DND-41 (cell line): ENCODE results near the gene SNX14.

ENCODE experiments used
- ATAC-seq: fragments of 200-7000 bp; cut with Tn5 transposase; 3 replicates; pipeline ENCODE4 v1.9.1; 2021; ENCODE audit warnings: low read depth; ENCODE audit not compliant: insufficient read depth
- DNase-seq: peaks from one replicate; pipeline ENCODE4 v3.0.0-alpha.2; 2020
- H2AFZ ChIP-seq: 2 replicates; pipeline ENCODE4 v1.6.0; 2012; ENCODE audit warnings: low read depth, low read length
- H3K27ac ChIP-seq: 2 replicates; pipeline ENCODE4 v1.5.1; 2012; ENCODE audit warnings: low read length, inconsistent platforms
- H3K27me3 ChIP-seq: fragments of 200-600 bp; sonication (generic); 2 replicates; pipeline ENCODE4 v1.6.0; 2012; ENCODE audit warnings: low read length, mild to moderate bottlenecking, inconsistent platforms; ENCODE audit not compliant: insufficient read depth, poor library complexity
- H3K36me3 ChIP-seq: 2 replicates; pipeline ENCODE4 v1.5.1; 2012; ENCODE audit warnings: low read length, inconsistent platforms; ENCODE audit not compliant: insufficient read depth
- H3K4me1 ChIP-seq: 2 replicates; pipeline ENCODE4 v1.5.1; 2012; ENCODE audit warnings: mild to moderate bottlenecking, low read length; ENCODE audit not compliant: insufficient read depth
- H3K4me2 ChIP-seq: 2 replicates; pipeline ENCODE4 v1.6.0; 2012; ENCODE audit warnings: mild to moderate bottlenecking, moderate library complexity, low read length, inconsistent platforms; ENCODE audit not compliant: insufficient read depth
- H3K4me3 ChIP-seq, 2 experiments: fragments of 200-600 bp in 1 of 2; shearing (Covaris generic) in 1 of 2; 2 replicates each; pipeline ENCODE4 v1.5.1; 2012 to 2016; ENCODE audit warnings: inconsistent platforms in 2 of 2, low read length in 2 of 2, mild to moderate bottlenecking in 2 of 2, low read depth in 1 of 2, moderate library complexity in 1 of 2
- H3K79me2 ChIP-seq: 2 replicates; pipeline ENCODE4 v1.6.0; 2012; ENCODE audit warnings: low read length, inconsistent platforms; ENCODE audit not compliant: insufficient read depth
- H3K9ac ChIP-seq: 2 replicates; pipeline ENCODE4 v1.6.0; 2012; ENCODE audit warnings: low read depth, mild to moderate bottlenecking, inconsistent platforms, low read length, moderate library complexity
- H3K9me3 ChIP-seq: 2 replicates; pipeline ENCODE4 v1.5.1; 2012; ENCODE audit warnings: low read length, moderate library complexity, mild to moderate bottlenecking, inconsistent platforms; ENCODE audit not compliant: insufficient read depth, severe bottlenecking
- H4K20me1 ChIP-seq: 2 replicates; pipeline ENCODE4 v1.6.0; 2012; ENCODE audit warnings: low read length; ENCODE audit not compliant: insufficient read depth
- EZH2 ChIP-seq: IDR thresholded peaks from 3 replicates; pipeline ENCODE4 v1.6.1; 2012; ENCODE audit warnings: borderline replicate concordance, low read depth, mild to moderate bottlenecking, moderate library complexity, low read length, inconsistent platforms; ENCODE audit not compliant: severe bottlenecking
- TF ChIP-seq, protein P1 (sequence below): IDR thresholded peaks from 2 replicates; pipeline ENCODE4 v1.5.1; 2012; ENCODE audit warnings: borderline replicate concordance, low read length, moderate library complexity, mild to moderate bottlenecking; ENCODE audit not compliant: poor library complexity, severe bottlenecking; ENCODE audit errors: extremely low read depth

SNX14 gene

DNA sequence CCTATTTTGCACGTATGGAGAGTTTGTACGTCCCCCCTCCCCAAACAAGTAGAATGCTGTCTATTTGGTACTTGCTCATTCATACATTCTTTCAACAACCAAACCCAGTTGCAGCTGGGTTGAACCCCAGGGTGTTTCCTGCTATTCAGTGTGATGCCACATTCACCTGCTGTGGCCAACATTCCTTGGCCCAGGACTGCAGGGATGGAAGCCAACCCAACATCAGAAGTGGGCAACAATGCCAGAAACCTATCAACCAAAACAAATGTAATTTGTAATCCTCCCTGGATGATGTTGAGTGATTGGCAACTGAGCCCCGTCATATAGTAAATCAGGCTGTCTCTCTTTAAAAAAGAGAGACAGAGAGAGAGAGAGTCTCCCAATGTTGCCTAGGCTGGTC, 134.9 kb downstream of the SNX14 start:
- H3K79me2 ChIP-seq: no peaks in the 10 kb centered on the region
- TF ChIP-seq, protein P1, sequence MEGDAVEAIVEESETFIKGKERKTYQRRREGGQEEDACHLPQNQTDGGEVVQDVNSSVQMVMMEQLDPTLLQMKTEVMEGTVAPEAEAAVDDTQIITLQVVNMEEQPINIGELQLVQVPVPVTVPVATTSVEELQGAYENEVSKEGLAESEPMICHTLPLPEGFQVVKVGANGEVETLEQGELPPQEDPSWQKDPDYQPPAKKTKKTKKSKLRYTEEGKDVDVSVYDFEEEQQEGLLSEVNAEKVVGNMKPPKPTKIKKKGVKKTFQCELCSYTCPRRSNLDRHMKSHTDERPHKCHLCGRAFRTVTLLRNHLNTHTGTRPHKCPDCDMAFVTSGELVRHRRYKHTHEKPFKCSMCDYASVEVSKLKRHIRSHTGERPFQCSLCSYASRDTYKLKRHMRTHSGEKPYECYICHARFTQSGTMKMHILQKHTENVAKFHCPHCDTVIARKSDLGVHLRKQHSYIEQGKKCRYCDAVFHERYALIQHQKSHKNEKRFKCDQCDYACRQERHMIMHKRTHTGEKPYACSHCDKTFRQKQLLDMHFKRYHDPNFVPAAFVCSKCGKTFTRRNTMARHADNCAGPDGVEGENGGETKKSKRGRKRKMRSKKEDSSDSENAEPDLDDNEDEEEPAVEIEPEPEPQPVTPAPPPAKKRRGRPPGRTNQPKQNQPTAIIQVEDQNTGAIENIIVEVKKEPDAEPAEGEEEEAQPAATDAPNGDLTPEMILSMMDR: no peak
- TF ChIP-seq EZH2: no peak
- no peak overlapping the region for H3K4me2 ChIP-seq
- DNase-seq (no peak), ATAC-seq (no peak)
- no peaks in the 10 kb centered on the region for H3K9me3 ChIP-seq
- H3K36me3 ChIP-seq: no peaks in the 10 kb centered on the region
- no peaks in the 10 kb centered on the region for H4K20me1 ChIP-seq
- no peak overlapping the region for H3K9ac ChIP-seq
- H3K4me1 ChIP-seq: peaks cover 17% of the 10 kb centered on the region
- H3K27me3 ChIP-seq: peaks cover 4% of the 10 kb centered on the region
- H3K4me3 ChIP-seq: no peak overlapping the region
- H2AFZ ChIP-seq: no peak overlapping the region
- no peak overlapping the region for H3K27ac ChIP-seq

GRCh38 chr6:85458184-85458583, 135.5 kb downstream of the SNX14 start:
- ATAC-seq: no peak
- H2AFZ ChIP-seq: no peak overlapping the region
- H3K27ac ChIP-seq: no peak overlapping the region
- H4K20me1 ChIP-seq: no peaks in the 10 kb centered on the region
- no peaks in the 10 kb centered on the region for H3K9me3 ChIP-seq
- H3K36me3 ChIP-seq: no peaks in the 10 kb centered on the region
- H3K4me2 ChIP-seq: no peak overlapping the region
- no peak overlapping the region for H3K4me3 ChIP-seq
- peaks cover 4% of the 10 kb centered on the region for H3K27me3 ChIP-seq
- H3K9ac ChIP-seq: no peak overlapping the region
- peaks cover 17% of the 10 kb centered on the region for H3K4me1 ChIP-seq
- TF ChIP-seq, protein P1: no peak
- TF ChIP-seq EZH2: no peak
- no peaks in the 10 kb centered on the region for H3K79me2 ChIP-seq
- no peak for DNase-seq

DNA sequence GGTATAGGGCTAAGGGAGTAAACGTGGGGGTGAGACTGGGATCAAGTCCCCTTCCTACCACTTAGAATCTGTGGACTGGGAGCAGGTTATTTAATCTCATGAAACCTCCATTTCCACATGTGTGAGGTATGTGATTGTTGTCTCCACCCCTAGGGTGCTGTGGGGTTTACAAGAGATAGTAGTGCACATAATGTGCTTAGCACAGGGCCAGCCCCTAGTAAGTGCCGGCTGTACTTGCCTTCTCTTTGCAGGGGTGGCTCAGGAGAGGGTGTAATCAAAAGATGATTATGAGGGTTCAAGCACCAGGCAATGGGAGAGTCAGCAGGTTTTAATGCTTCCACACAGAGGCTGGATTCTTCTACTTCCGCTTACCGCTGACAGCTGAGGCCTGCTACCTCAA, 136.9 kb downstream of the SNX14 start:
- H3K27ac ChIP-seq: no peak overlapping the region
- TF ChIP-seq EZH2: no peak
- TF ChIP-seq, protein P1: no peak
- H3K4me1 ChIP-seq: peaks cover 13% of the 10 kb centered on the region

More for the DNA sequence above, 136.9 kb downstream of the SNX14 start:
- no peak overlapping the region for H3K9ac ChIP-seq
- H4K20me1 ChIP-seq: no peaks in the 10 kb centered on the region
- no peak overlapping the region for H2AFZ ChIP-seq
- H3K36me3 ChIP-seq: no peaks in the 10 kb centered on the region
- H3K4me3 ChIP-seq: no peak overlapping the region
- DNase-seq (no peak), ATAC-seq (no peak)
- H3K4me2 ChIP-seq: no peak overlapping the region
- peaks cover 4% of the 10 kb centered on the region for H3K27me3 ChIP-seq
- H3K9me3 ChIP-seq: no peaks in the 10 kb centered on the region
- H3K79me2 ChIP-seq: no peaks in the 10 kb centered on the region
